ENCODE results near the gene RPUSD4. TPM values are rescaled to one million over a fixed set of nuclear protein-coding genes. Genes with fewer than 3 reads are reported as not detected.

RPUSD4 gene
- total RNA-seq, 5 donors from 2014 or later (not counting 1 experiment from before 2014, with no cell fraction given): 33.8 to 41.5 (median 40.2) TPM

- DNase-seq: no peak
- ATAC-seq (replicated peaks in 1 of 4): no peak
- Histone ChIP-seq H3K27me3 (replicated peaks in 1 of 2; ENCODE audit: control insufficient read depth in 2 of 2, extremely low read depth in 1 of 2, insufficient read depth in 2 of 2, low read length in 1 of 2) (peaks cover 0 to 23% of the 10 kb centered on the region in 2 experiments), H3K4me3 (ENCODE audit: control insufficient read depth in 1 of 2, extremely low read depth in 1 of 2, low read length in 1 of 2) (no peak overlapping the region), H3K36me3 (ENCODE audit: control insufficient read depth in 2 of 2, extremely low read depth in 1 of 2, insufficient read depth in 1 of 2, low read length in 1 of 2) (no peaks in the 10 kb centered on the region), H3K4me1 (ENCODE audit: control insufficient read depth in 1 of 2, extremely low read depth in 1 of 2, insufficient read depth in 2 of 2, low read length in 2 of 2) (no peaks in the 10 kb centered on the region), H3K27ac (ENCODE audit: low read length) (no peak overlapping the region), H3K9me3 (no peaks in the 10 kb centered on the region)
- Mint-ChIP-seq H3K36me3 (no peaks in the 10 kb centered on the region), H3K4me1 (peaks cover 0 to 9% (median 0%) of the 10 kb centered on the region in 3 donors), H3K27ac (no peak overlapping the region), H3K9me3 (peaks cover 4 to 12% (median 6%) of the 10 kb centered on the region in 3 donors), H3K27me3 (peaks cover 4 to 7% of the 10 kb centered on the region in 2 donors), H3K4me3 (no peak overlapping the region)
- CTCF ChIA-PET: no interaction called here
- 83% methylated on average over 1 of the region's 1 CpG for WGBS (ENCODE audit: insufficient coverage)
- POLR2A ChIA-PET: interaction anchor here in 1 of 2 donors (0.5 kb wide), 1 partner anchor 13 kb away, joined by 3 read pairs; no protein-coding TSS in a partner anchor
These were observed 59.3 kb downstream of the RPUSD4 start for GRCh38 chr11:126152152-126152551.

Other genes starting within 250 kb of the RPUSD4 start
- 1 to 10 TPM; 1.7 to 5.0 (median 2.7) TPM for gene CDON, start 148.8 kb downstream of the RPUSD4 start, total RNA-seq
- gene FAM118B, start 132 bp upstream of the RPUSD4 start, total RNA-seq: 10 to 100 TPM in 3 of 5 donors, 1 to 10 TPM in 2; 4.2 to 11.9 (median 11.0) TPM
- gene SRPRA, start 57.2 kb upstream of the RPUSD4 start, total RNA-seq: 100 to 1,000 TPM; 134 to 176 (median 142) TPM
- gene FOXRED1, start 57.5 kb upstream of the RPUSD4 start, total RNA-seq: 10 to 100 TPM; 32.5 to 38.5 (median 34.5) TPM
- 10 to 100 TPM; 11.3 to 23.4 (median 21.9) TPM for gene TIRAP, start 71.4 kb upstream of the RPUSD4 start, total RNA-seq
- gene DCPS, start 92.4 kb upstream of the RPUSD4 start, total RNA-seq: 10 to 100 TPM; 12.4 to 23.7 (median 19.8) TPM
- 1 to 10 TPM; 2.6 to 4.8 (median 3.6) TPM for gene ST3GAL4, start 144.0 kb upstream of the RPUSD4 start, total RNA-seq